HL-60 (cell line): ENCODE results near the gene PPEF2.

Experiments used
- DNase-seq, 2 experiments: peaks; one replicate each; pipeline ENCODE4 v3.0.0-alpha.2; 2010 to 2020; ENCODE audit warnings: low read depth in 1 of 2, low spot score in 1 of 2
- H3K27ac ChIP-seq: fragments of 250-450 bp; sonication (Bioruptor Pico); replicated peaks from 2 replicates; pipeline ENCODE4 v1.5.1; 2020; ENCODE audit warnings: mild to moderate bottlenecking, moderate library complexity
- H3K27me3 ChIP-seq: fragments of 250-450 bp; sonication (Bioruptor Pico); 2 replicates; pipeline ENCODE4 v1.5.1; 2021; ENCODE audit warnings: mild to moderate bottlenecking, moderate library complexity; ENCODE audit not compliant: insufficient read depth, poor library complexity, severe bottlenecking
- H3K4me3 ChIP-seq: replicated peaks from 2 replicates; pipeline ENCODE4 v1.5.1; 2011; ENCODE audit warnings: mild to moderate bottlenecking, control low read depth, low read length; ENCODE audit not compliant: insufficient read depth
- CTCF ChIP-seq: IDR thresholded peaks from one replicate; pipeline ENCODE4 v1.5.1; 2011; ENCODE audit warnings: low read length, control low read depth, inconsistent platforms; ENCODE audit not compliant: insufficient read depth
- GABPA ChIP-seq: IDR thresholded peaks from 2 replicates; pipeline ENCODE4 v1.6.1; 2012; ENCODE audit warnings: low read depth
- POLR2AphosphoS5 ChIP-seq: IDR thresholded peaks from 2 replicates; pipeline ENCODE4 v1.6.1; 2012; ENCODE audit warnings: low read depth
- REST ChIP-seq: IDR thresholded peaks from 2 replicates; pipeline ENCODE4 v1.6.1; 2012; ENCODE audit warnings: low read depth; ENCODE audit not compliant: insufficient replicate concordance
- SPI1 ChIP-seq: IDR thresholded peaks from 2 replicates; pipeline ENCODE4 v1.6.1; 2012; ENCODE audit warnings: low read depth, mild to moderate bottlenecking, borderline replicate concordance

PPEF2 gene

GRCh38 chr4:75867130-75867529, 35.1 kb downstream of the PPEF2 start:
- TF ChIP-seq GABPA, result no peak
- no peak for TF ChIP-seq CTCF
- no peak for TF ChIP-seq REST
- no peak for TF ChIP-seq POLR2AphosphoS5
- no peak for TF ChIP-seq SPI1
- no peak overlapping the region for H3K27ac ChIP-seq
- no peak for DNase-seq
- H3K4me3 ChIP-seq, result no peak overlapping the region
- H3K27me3 ChIP-seq, result no peaks in the 10 kb centered on the region

- DNase-seq, result no peak
- no peak overlapping the region for H3K27ac ChIP-seq
Observed at GRCh38 chr4:75860606-75861005, 41.6 kb downstream of the PPEF2 start.

GRCh38 chr4:75858721-75859120, 43.5 kb downstream of the PPEF2 start:
- no peak overlapping the region for H3K27ac ChIP-seq
- TF ChIP-seq CTCF (no peak), POLR2AphosphoS5 (no peak), GABPA (no peak), REST (no peak), SPI1 (no peak)
- H3K27me3 ChIP-seq, result no peaks in the 10 kb centered on the region
- H3K4me3 ChIP-seq, result no peak overlapping the region
- DNase-seq, result no peak

More at GRCh38 chr4:75860606-75861005, 41.6 kb downstream of the PPEF2 start:
- H3K4me3 ChIP-seq, result no peak overlapping the region
- no peaks in the 10 kb centered on the region for H3K27me3 ChIP-seq
- no peak for TF ChIP-seq GABPA
- TF ChIP-seq CTCF, result no peak
- TF ChIP-seq REST, result no peak
